Endothelial cell of umbilical vein (primary cell): ENCODE measurements around the gene PROK2. TPM values are rescaled to one million over a fixed set of nuclear protein-coding genes. Genes with fewer than 3 reads are reported as not detected.

Experiments
- BruUV-seq: library from RNA; stranded (reverse); fragments of 400-500 nt; replicated peaks from 2 replicates; lab custom pipeline; 2021; lab: Mats Ljungman, UMichigan
- CTCF ChIA-PET: fragments of 300-600, 350-600 bp; sonication (Branson Sonifier 250); formaldehyde crosslinking; loops from one replicate; lab custom pipeline; 2021; ENCODE audit warnings: antibody characterized with exemption, inconsistent platforms; lab: Charles Lee
- POLR2A ChIA-PET: fragments of 300-600, 350-600 bp; sonication (Branson Sonifier 250); formaldehyde crosslinking; loops from one replicate; lab custom pipeline; 2021; ENCODE audit warnings: antibody characterized with exemption, inconsistent platforms; lab: Charles Lee
- DNase-seq: peaks from one replicate; pipeline ENCODE4 v3.0.0-alpha.2; 2011; ENCODE audit warnings: low read depth, low spot score
- FAIRE-seq: peaks from 2 replicates; lab custom pipeline; 2011; peaks lifted over from hg19 to GRCh38; lab: Jason Lieb, UNC
- H2AFZ ChIP-seq: 2 replicates; pipeline ENCODE4 v1.6.0; 2012; ENCODE audit warnings: low read depth, low read length, control low read depth, inconsistent platforms
- H3K27ac ChIP-seq: 2 replicates; pipeline ENCODE4 v1.5.1; 2011; ENCODE audit warnings: low read depth, mild to moderate bottlenecking, control low read depth, low read length, moderate library complexity; ENCODE audit not compliant: insufficient read depth
- H3K27me3 ChIP-seq, 2 experiments: 2 replicates each; pipeline versions ENCODE4 v1.6.0 to v1.6.1; 2011; ENCODE audit warnings: low read length in 2 of 2, mixed read lengths in 1 of 2; ENCODE audit not compliant: control insufficient read depth in 2 of 2, insufficient read depth in 2 of 2
- H3K36me3 ChIP-seq, 2 experiments: 2 replicates in 1 of 2; 3 replicates in 1 of 2; pipeline ENCODE4 v1.5.1; 2011; ENCODE audit warnings: low read length in 2 of 2, mild to moderate bottlenecking in 1 of 2, moderate library complexity in 1 of 2; ENCODE audit not compliant: control insufficient read depth in 2 of 2, insufficient read depth in 2 of 2; ENCODE audit errors: extremely low read depth in 1 of 2
- H3K4me1 ChIP-seq: 3 replicates; pipeline ENCODE4 v1.5.1; 2011; ENCODE audit warnings: mild to moderate bottlenecking, low read length; ENCODE audit not compliant: control insufficient read depth, insufficient read depth; ENCODE audit errors: extremely low read depth
- H3K4me2 ChIP-seq: 2 replicates; pipeline ENCODE4 v1.6.1; 2011; ENCODE audit warnings: low read length, control low read depth, mixed read lengths; ENCODE audit not compliant: insufficient read depth
- H3K4me3 ChIP-seq, 3 experiments: fragments of 200-600 bp in 1 of 3; sonication (generic), shearing (Covaris generic) in 1 of 3; replicated peaks in 1 of 3; 2 replicates each; pipeline ENCODE4 v1.5.1; 2011 to 2016; ENCODE audit warnings: control low read depth in 3 of 3, low read length in 3 of 3, mild to moderate bottlenecking in 2 of 3, inconsistent platforms in 1 of 3, low read depth in 1 of 3, moderate library complexity in 1 of 3; ENCODE audit not compliant: insufficient read depth in 1 of 3
- H3K79me2 ChIP-seq: 2 replicates; pipeline ENCODE4 v1.6.0; 2012; ENCODE audit warnings: low read length, inconsistent platforms; ENCODE audit not compliant: control insufficient read depth, insufficient read depth
- H3K9ac ChIP-seq: replicated peaks from 2 replicates; pipeline ENCODE3; 2011; ENCODE audit warnings: low read length, control low read depth; ENCODE audit not compliant: insufficient read depth; ENCODE audit errors: extremely low read depth
- H3K9me1 ChIP-seq: replicated peaks from 3 replicates; pipeline ENCODE4 v1.6.0; 2011; ENCODE audit warnings: mild to moderate bottlenecking, low read length; ENCODE audit not compliant: control insufficient read depth, insufficient read depth; ENCODE audit errors: extremely low read depth
- H3K9me3 ChIP-seq: replicated peaks from 2 replicates; pipeline ENCODE4 v1.5.1; 2012; ENCODE audit warnings: low read length, inconsistent platforms; ENCODE audit not compliant: control insufficient read depth, insufficient read depth
- H4K20me1 ChIP-seq: replicated peaks from 2 replicates; pipeline ENCODE3; 2011; ENCODE audit warnings: mild to moderate bottlenecking, low read length; ENCODE audit not compliant: control insufficient read depth, insufficient read depth; ENCODE audit errors: extremely low read depth
- EZH2 ChIP-seq: IDR thresholded peaks from 2 replicates; pipeline ENCODE4 v1.6.1; 2012; ENCODE audit warnings: borderline replicate concordance, low read depth, mild to moderate bottlenecking, moderate library complexity, low read length, inconsistent platforms; ENCODE audit not compliant: severe bottlenecking
- FOS ChIP-seq: IDR thresholded peaks from 2 replicates; pipeline ENCODE4 v1.6.1; 2011; ENCODE audit warnings: mild to moderate bottlenecking, low read length, moderate library complexity, borderline replicate concordance; ENCODE audit not compliant: insufficient read depth
- GATA2 ChIP-seq: IDR thresholded peaks from 2 replicates; pipeline ENCODE4 v1.7.0; 2011; ENCODE audit warnings: low read depth, mild to moderate bottlenecking, moderate library complexity, mixed read lengths, low read length; ENCODE audit not compliant: insufficient read length, insufficient read depth
- JUN ChIP-seq: IDR thresholded peaks from 2 replicates; pipeline ENCODE4 v1.6.1; 2011; ENCODE audit warnings: borderline replicate concordance, low read depth; ENCODE audit not compliant: insufficient read length, insufficient read depth
- MYC ChIP-seq: IDR thresholded peaks from one replicate; pipeline ENCODE4 v1.6.1; 2011; ENCODE audit warnings: mild to moderate bottlenecking, low read depth, low read length
- POLR2A ChIP-seq: IDR thresholded peaks from 2 replicates; pipeline ENCODE4 v1.6.1; 2012; ENCODE audit warnings: low read depth, mild to moderate bottlenecking, control low read depth, low read length
- POLR2AphosphoS5 ChIP-seq: IDR thresholded peaks from 2 replicates; pipeline ENCODE4 v1.6.1; 2012; ENCODE audit warnings: low read depth, mild to moderate bottlenecking, control low read depth, low read length, moderate library complexity; ENCODE audit not compliant: insufficient read depth
- dilution Hi-C: fragments of 300-500 bp; cut with MboI; formaldehyde crosslinking; loops from one replicate; pipeline ENCODE4 v1.15.0; 2019; ENCODE audit warnings: low sequenced_read_pairs; ENCODE audit not compliant: extremely low pct_ligation_motif_present
- intact Hi-C: fragments of 100-400 bp; cut with micrococcal nuclease; formaldehyde crosslinking; loops from one replicate; pipeline ENCODE4 v1.10.0; 2022
- polyA plus RNA-seq, 4 experiments: library from polyadenylated mRNA; depleted of rRNA in 3 of 4; stranded (reverse) in 3 of 4; unstranded in 1 of 4; fragments of >200 nt; gene quantifications; 2 replicates each; pipeline versions ENCODE4 v1.2.1 to v1.2.3, GENCODE V29; 2011 to 2012; ENCODE audit warnings: missing spikeins in 1 of 4
- total RNA-seq: library from RNA; stranded (reverse); gene quantifications from 2 replicates; pipeline ENCODE4 v1.2.3, GENCODE V29; 2021
- TF ChIP-seq, protein P1 (sequence below), 2 donors: IDR thresholded peaks; 1 replicate in 1 of 2; 2 replicates in 1 of 2; pipeline ENCODE4 v1.5.1; 2011; ENCODE audit warnings: low read length in 2 of 2, mild to moderate bottlenecking in 2 of 2, moderate library complexity in 2 of 2, control low read depth in 1 of 2, inconsistent platforms in 1 of 2, low read depth in 1 of 2; ENCODE audit not compliant: insufficient read depth in 1 of 2; ENCODE audit errors: extremely low read depth in 1 of 2
- TF ChIP-seq, protein P2 (sequence below): IDR thresholded peaks from 2 replicates; pipeline ENCODE4 v1.6.1; 2011; ENCODE audit not compliant: insufficient read depth, insufficient read length

Gene PROK2
- total and polyA plus RNA-seq, 2 donors (not counting 3 experiments of a cell fraction or from before 2014, with no cell fraction given) = not detected

DNA sequence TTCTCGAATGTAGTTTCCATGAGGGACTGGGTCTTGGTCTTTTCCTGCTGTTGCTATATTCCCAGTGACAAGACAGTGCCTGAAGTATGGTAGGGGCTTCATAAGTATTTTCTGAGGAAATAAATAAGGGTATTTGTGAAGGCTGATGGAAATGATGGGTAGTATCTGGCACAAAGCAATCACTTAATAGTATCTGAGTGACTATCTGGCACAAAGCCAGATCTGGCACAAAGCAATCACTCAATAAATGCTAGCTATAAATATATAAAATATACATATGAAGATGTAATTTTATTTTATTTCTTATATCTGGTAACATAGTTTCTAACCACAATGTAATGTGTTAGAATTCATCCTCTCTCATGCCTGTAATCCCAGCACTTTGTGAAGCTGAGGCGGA, 20.7 kb upstream of the PROK2 start:
- no TSS peak for BruUV-seq
- Histone ChIP-seq H3K27ac (no peak overlapping the region), H4K20me1 (no peaks in the 10 kb centered on the region), H2AFZ (no peak overlapping the region), H3K36me3 (no peaks in the 10 kb centered on the region), H3K27me3 (no peaks in the 10 kb centered on the region), H3K79me2 (no peaks in the 10 kb centered on the region), H3K9me1 (no peaks in the 10 kb centered on the region), H3K9ac (no peak overlapping the region), H3K9me3 (no peaks in the 10 kb centered on the region), H3K4me2 (no peak overlapping the region), H3K4me3 (no peak overlapping the region), H3K4me1 (no peaks in the 10 kb centered on the region)
- intact Hi-C loops = no loop called here
- POLR2A ChIA-PET = no interaction called here
- FAIRE-seq = no peak
- dilution Hi-C loops = no loop called here
- DNase-seq = no peak
- TF ChIP-seq MYC = no peak
- TF ChIP-seq, protein P1, sequence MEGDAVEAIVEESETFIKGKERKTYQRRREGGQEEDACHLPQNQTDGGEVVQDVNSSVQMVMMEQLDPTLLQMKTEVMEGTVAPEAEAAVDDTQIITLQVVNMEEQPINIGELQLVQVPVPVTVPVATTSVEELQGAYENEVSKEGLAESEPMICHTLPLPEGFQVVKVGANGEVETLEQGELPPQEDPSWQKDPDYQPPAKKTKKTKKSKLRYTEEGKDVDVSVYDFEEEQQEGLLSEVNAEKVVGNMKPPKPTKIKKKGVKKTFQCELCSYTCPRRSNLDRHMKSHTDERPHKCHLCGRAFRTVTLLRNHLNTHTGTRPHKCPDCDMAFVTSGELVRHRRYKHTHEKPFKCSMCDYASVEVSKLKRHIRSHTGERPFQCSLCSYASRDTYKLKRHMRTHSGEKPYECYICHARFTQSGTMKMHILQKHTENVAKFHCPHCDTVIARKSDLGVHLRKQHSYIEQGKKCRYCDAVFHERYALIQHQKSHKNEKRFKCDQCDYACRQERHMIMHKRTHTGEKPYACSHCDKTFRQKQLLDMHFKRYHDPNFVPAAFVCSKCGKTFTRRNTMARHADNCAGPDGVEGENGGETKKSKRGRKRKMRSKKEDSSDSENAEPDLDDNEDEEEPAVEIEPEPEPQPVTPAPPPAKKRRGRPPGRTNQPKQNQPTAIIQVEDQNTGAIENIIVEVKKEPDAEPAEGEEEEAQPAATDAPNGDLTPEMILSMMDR (IDR thresholded peaks at IDR 0.05; ENCODE audit: extremely low read depth in 1 of 2, insufficient read depth in 1 of 2, low read depth in 1 of 2, low read length in 2 of 2) = no peak
- no peak for TF ChIP-seq EZH2
- no peak for TF ChIP-seq FOS
- TF ChIP-seq GATA2 = no peak
- TF ChIP-seq, protein P2, sequence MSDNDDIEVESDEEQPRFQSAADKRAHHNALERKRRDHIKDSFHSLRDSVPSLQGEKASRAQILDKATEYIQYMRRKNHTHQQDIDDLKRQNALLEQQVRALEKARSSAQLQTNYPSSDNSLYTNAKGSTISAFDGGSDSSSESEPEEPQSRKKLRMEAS = no peak
- no peak for TF ChIP-seq POLR2AphosphoS5
- TF ChIP-seq JUN = no peak
- no peak for TF ChIP-seq POLR2A
- CTCF ChIA-PET = no interaction called here
